ENCODE data around the gene USP10. TPM values are rescaled to one million over a fixed set of nuclear protein-coding genes. Genes with fewer than 3 reads are reported as not detected.
A peak's percentile ranks its signal among the peaks of the same experiment; 100 is the strongest.

Gene USP10
- total RNA-seq, 4 donors from 2014 or later, result 63.0 to 98.4 (median 70.9) TPM

- H3K4me3 ChIP-seq (replicated peaks in 1 of 3), result no peak overlapping the region
- TF ChIP-seq CTCF (IDR thresholded peaks at IDR 0.05), result no peak
- no peak for TF ChIP-seq POLR2A (IDR thresholded peaks at IDR 0.05)
- no peak overlapping the region for H3K27ac ChIP-seq
- H3K9me3 ChIP-seq, result no peaks in the 10 kb centered on the region
- H3K27me3 ChIP-seq, result no peaks in the 10 kb centered on the region
- WGBS, 2 donors, result 100% methylated on average over 1 of the region's 1 CpG
- no peaks in the 10 kb centered on the region for H3K36me3 ChIP-seq
- DNase-seq, result no peak
- intact Hi-C loops (cut with DNase I), result no loop called here
- H3K4me1 ChIP-seq, result peaks cover 15 to 38% of the 10 kb centered on the region in 2 donors
Measured at GRCh38 chr16:84706856-84707255, 7.1 kb downstream of the USP10 start.

DNA sequence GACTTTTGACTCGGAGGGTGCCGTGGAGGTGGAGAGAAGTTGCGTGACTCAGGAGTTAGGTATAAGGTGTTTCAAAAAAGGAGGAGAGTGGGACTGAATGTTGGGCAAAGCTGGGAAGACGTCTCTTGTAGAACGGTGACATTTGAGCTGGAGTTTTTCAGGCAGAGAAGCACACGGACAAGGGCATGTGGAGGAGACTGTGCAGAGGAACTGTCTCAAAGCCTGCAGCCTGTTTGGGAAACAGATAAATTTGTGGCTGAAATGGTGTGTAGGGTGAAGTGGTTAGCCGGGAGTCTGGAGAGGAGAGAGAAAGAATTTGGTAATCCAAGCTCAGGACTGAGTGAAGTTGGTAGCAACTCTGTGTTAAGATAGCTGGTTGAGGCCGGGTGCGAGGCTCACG lies 9.8 kb downstream of the USP10 start:
- H3K4me1 ChIP-seq, result peaks cover 21 to 45% of the 10 kb centered on the region in 2 donors
- 66 to 67% methylated on average over 10 of the region's 10 CpGs for WGBS, 2 donors

DNA sequence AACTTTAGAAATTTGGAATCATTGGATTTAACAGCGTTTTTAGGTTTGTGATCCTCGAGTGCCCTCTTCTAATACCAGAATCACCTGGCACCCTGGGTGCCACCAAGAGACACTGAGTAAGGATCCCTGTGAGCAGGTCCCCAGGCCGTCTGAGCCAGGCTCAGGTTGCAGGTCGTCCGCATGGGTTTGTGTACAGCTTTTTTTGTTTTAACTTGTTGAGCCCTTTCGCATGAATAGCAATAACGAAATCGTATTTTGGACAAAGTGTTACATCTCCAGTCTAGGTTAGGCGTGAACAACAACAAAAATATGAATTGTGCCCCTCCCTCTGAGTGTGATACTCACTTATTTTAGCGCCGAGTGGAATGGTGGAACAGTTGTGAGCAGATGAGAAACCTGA lies 10.9 kb downstream of the USP10 start:
- Histone ChIP-seq H3K4me1 (peaks cover 17 to 38% of the 10 kb centered on the region in 2 donors), H3K9me3 (no peaks in the 10 kb centered on the region), H3K27ac (no peak overlapping the region), H3K4me3 (replicated peaks in 1 of 3) (no peak overlapping the region), H3K27me3 (no peaks in the 10 kb centered on the region), H3K36me3 (no peaks in the 10 kb centered on the region)
- intact Hi-C loops (cut with DNase I), result no loop called here
- 90% methylated on average over 11 of the region's 11 CpGs for WGBS, 2 donors
- TF ChIP-seq POLR2A (IDR thresholded peaks at IDR 0.05) (no peak), CTCF (IDR thresholded peaks at IDR 0.05) (no peak)
- no peak for DNase-seq

More for the DNA sequence above, 9.8 kb downstream of the USP10 start:
- intact Hi-C loops (cut with DNase I), result no loop called here
- Histone ChIP-seq H3K27ac (no peak overlapping the region), H3K4me3 (replicated peaks in 1 of 3) (no peak overlapping the region), H3K36me3 (no peaks in the 10 kb centered on the region), H3K9me3 (no peaks in the 10 kb centered on the region), H3K27me3 (no peaks in the 10 kb centered on the region)
- DNase-seq, result no peak
- TF ChIP-seq CTCF (IDR thresholded peaks at IDR 0.05), result no peak
- no peak for TF ChIP-seq POLR2A (IDR thresholded peaks at IDR 0.05)

DNA sequence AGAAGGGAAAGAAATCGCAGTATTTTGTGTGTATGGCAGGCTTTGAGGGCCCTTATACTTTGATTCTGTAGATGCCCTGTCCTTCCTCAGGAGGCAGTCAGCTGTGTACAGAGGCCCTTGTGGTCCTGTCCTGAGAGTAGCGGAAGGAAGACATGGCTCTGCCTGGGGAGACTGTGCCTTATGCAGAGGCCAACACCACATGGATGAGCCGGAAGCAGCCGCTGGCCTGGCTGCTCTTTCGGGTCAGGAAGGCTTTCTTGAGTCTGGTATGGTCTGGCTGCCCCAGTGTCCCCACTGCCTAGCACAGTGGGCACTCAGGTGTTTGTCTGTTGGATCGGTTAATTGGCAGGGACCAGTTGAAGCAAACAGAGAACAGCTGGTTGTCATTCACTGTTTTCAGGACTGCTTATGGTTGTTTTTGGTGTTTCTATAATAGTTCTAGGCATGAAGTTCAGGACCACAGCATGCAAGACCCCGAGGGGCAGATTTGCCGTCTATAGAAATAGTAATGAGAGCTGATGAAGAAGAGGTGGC lies 12.4 kb downstream of the USP10 start:
- no peak overlapping the region for H3K4me3 ChIP-seq (replicated peaks in 1 of 3)
- H3K36me3 ChIP-seq, result no peaks in the 10 kb centered on the region
- TF ChIP-seq CTCF (IDR thresholded peaks at IDR 0.05) (no peak), POLR2A (IDR thresholded peaks at IDR 0.05) (no peak)
- peaks cover 17 to 35% of the 10 kb centered on the region in 2 donors for H3K4me1 ChIP-seq
- whole genome bisulfite sequencing, 2 donors, result 48% methylated on average over 7 to 8 of the region's 8 CpGs
- H3K9me3 ChIP-seq, result no peaks in the 10 kb centered on the region
- peak overlapping the region in 1 of 3 donors; percentile 46 for H3K27ac ChIP-seq
- intact Hi-C loops (cut with DNase I), result no loop called here
- DNase-seq, result peak; percentile 58 to 64
- no peaks in the 10 kb centered on the region for H3K27me3 ChIP-seq

DNA sequence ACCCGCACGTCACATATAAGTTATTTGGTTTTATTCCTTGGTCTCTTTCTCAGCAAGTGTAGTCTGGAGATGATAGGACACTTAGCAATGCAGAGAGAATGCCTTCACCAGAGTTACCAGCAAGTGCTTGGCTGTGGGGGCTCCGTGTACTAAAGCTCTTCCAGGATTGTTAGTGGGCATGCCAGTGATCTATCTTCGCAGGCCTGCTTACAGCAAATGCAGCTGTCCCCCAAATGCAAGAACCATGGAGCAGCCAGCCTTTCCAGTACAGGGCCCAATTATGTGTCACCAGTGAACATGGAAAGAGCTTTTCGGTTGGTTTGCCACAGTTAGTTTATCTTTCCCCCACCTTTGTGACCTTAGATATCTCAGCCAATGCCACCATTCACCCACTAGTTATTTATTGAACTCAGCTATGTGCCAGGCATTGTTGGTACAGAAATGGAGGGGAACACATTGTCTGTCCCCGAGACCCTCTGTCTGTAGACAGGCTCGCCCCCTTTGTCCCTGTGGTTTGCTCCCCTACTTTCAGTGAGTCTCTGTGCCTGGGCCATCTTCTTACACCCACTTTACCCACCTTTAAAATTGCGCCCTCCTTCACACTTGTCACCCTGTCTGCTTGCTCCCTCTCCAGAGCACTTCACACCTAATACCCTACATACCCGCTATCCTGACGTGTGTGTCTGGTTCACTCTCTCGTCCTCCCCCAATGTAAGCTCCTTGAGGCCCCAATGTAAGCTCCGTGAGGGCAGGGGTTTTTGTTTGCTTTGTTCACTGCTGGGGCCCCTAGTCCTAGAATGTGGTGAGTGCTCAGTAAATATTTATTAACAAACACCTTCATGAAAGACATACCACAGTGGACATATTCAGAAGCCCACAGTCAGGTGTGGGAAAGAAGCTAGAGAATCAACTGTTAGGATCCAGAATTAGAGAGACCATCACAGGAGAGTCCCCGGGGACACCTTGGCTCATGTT lies 13.3 kb downstream of the USP10 start:
- Histone ChIP-seq H3K9me3 (no peaks in the 10 kb centered on the region), H3K4me3 (replicated peaks in 1 of 3) (no peak overlapping the region), H3K4me1 (peaks cover 17 to 35% of the 10 kb centered on the region in 2 donors), H3K27me3 (no peaks in the 10 kb centered on the region), H3K36me3 (no peaks in the 10 kb centered on the region), H3K27ac (peak overlapping the region in 1 of 3 donors; percentile 17)
- no peak for TF ChIP-seq CTCF (IDR thresholded peaks at IDR 0.05)
- no peak for TF ChIP-seq POLR2A (IDR thresholded peaks at IDR 0.05)
- WGBS, 2 donors, result 75 to 77% methylated on average over 13 of the region's 13 CpGs
- intact Hi-C loops (cut with DNase I), result no loop called here
- DNase-seq, result no peak
